NCI-H1105 treated with DMSO at 0.1 percent for 48 hours (cell line): Measurements from ENCODE around the gene AQP12B.

Source experiments
- DNase-seq: peaks from one replicate; lab custom pipeline; 2025; lab: John Stamatoyannopoulos, UW

AQP12B gene

GRCh38 chr2:240632306-240632721 lies 50.4 kb downstream of the AQP12B start:
- DNase-seq: no peak

GRCh38 chr2:240631548-240632305 lies 51.0 kb downstream of the AQP12B start:
- DNase-seq: no peak

GRCh38 chr2:240630771-240631547 lies 51.7 kb downstream of the AQP12B start:
- DNase-seq: no peak

GRCh38 chr2:240629968-240630770 lies 52.5 kb downstream of the AQP12B start:
- DNase-seq: no peak

- no peak for DNase-seq
These were observed 53.1 kb downstream of the AQP12B start for GRCh38 chr2:240629619-240629967.

GRCh38 chr2:240628808-240629618 lies 53.7 kb downstream of the AQP12B start:
- no peak for DNase-seq

GRCh38 chr2:240628507-240628807 lies 54.2 kb downstream of the AQP12B start:
- DNase-seq: no peak

- no peak for DNase-seq
These were observed 54.8 kb downstream of the AQP12B start for GRCh38 chr2:240627736-240628506.

- DNase-seq: no peak
These were observed 56.0 kb downstream of the AQP12B start for GRCh38 chr2:240626531-240627300.
